Astrocyte of the cerebellum (primary cell): ENCODE measurements around the gene RCC2.
"Not testable (repeated sequence)": the region's sequence is repeated elsewhere in the genome, so short reads cannot be mapped to it uniquely, and the experiment has no call there.

Experiments
- DNase-seq: peaks from one replicate; pipeline ENCODE4 v3.0.0-alpha.2; 2011; ENCODE audit warnings: low read depth
- H3K4me3 ChIP-seq: 2 replicates; pipeline ENCODE4 v1.5.1; 2011; ENCODE audit warnings: mild to moderate bottlenecking, low read depth, low read length, moderate library complexity
- in situ Hi-C: cut with HindIII; loops from 2 replicates; pipeline ENCODE4 v1.10.0; 2017; ENCODE audit warnings: low sequenced_read_pairs
- TF ChIP-seq, protein P1 (sequence below): IDR thresholded peaks from 2 replicates; pipeline ENCODE4 v1.5.1; 2012; ENCODE audit warnings: low read length, low read depth, moderate library complexity, mild to moderate bottlenecking; ENCODE audit errors: missing control alignments

RCC2 gene

DNA sequence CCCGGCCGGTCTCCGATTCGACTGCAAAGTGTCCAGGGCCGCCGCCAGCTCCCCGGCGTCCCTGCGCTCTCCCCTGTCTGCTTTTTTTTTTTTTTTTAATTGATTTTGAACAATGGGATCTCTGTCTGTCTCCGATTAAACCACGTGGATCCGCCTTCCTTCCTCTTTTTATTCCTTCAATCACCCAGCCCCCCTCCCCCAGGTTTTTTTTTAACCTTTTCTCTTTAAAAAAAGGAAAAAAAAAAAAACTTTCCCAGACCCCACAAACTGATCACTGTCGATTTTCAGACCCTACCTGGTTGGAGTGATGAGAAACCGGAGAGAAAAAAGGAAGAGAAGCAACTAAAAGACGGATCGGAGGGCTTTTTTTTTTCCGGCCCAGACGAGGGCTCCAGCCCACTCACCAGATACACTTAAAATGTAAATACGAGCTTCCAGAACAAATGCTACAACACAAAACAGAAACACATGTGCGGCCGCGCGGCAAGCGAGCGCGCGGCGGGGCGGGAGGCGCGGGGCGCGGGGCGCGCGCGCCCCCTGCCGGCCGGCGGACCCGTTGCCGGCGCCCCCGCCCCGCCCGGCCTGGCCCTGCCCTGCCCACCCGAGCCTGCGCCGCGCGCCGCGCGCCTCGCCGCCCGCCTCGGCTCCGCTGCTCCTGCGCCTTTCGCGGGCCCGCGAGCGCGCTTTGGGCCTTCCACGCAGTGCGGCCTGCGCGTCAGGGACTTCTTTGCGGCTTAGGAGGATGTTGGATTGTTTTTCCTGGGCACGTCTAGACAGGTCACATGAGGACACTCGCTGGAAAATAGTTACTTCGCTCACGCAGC, at the start of gene RCC2:
Gene RCC2 (minus strand): TSS at position 428 of the 824 bp plus-strand sequence. CDS start 1,163 bp downstream, outside the sequence.
- peak within 1 kb of the TSS; percentile 87 for H3K4me3 ChIP-seq
- in situ Hi-C loops: no loop called here
- DNase-seq: peak; percentile 33
- TF ChIP-seq, protein P1, sequence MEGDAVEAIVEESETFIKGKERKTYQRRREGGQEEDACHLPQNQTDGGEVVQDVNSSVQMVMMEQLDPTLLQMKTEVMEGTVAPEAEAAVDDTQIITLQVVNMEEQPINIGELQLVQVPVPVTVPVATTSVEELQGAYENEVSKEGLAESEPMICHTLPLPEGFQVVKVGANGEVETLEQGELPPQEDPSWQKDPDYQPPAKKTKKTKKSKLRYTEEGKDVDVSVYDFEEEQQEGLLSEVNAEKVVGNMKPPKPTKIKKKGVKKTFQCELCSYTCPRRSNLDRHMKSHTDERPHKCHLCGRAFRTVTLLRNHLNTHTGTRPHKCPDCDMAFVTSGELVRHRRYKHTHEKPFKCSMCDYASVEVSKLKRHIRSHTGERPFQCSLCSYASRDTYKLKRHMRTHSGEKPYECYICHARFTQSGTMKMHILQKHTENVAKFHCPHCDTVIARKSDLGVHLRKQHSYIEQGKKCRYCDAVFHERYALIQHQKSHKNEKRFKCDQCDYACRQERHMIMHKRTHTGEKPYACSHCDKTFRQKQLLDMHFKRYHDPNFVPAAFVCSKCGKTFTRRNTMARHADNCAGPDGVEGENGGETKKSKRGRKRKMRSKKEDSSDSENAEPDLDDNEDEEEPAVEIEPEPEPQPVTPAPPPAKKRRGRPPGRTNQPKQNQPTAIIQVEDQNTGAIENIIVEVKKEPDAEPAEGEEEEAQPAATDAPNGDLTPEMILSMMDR: no peak

DNA sequence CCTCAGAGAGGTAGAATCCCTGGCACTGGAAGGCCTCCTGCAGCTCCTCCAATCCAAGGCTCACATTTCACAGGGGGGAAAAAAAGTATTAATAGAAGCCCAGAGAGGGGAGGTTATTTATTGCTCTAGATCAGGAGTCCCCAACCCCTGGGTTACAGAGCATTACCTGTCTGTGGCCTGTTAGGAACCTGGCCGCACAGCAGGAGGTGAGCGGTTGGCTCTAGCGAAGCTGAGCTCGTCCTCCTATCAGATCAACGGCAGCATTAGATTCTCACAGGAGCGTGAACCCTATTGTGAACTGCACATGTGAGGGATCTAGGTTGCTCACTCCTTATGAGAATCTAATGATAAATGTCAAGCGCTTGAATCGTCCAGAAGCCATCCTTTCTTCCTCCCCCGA, 46.8 kb upstream of the RCC2 start:
- TF ChIP-seq, protein P1: no peak
- no peak for DNase-seq
- in situ Hi-C loops: no loop called here
- H3K4me3 ChIP-seq: no peak overlapping the region

DNA sequence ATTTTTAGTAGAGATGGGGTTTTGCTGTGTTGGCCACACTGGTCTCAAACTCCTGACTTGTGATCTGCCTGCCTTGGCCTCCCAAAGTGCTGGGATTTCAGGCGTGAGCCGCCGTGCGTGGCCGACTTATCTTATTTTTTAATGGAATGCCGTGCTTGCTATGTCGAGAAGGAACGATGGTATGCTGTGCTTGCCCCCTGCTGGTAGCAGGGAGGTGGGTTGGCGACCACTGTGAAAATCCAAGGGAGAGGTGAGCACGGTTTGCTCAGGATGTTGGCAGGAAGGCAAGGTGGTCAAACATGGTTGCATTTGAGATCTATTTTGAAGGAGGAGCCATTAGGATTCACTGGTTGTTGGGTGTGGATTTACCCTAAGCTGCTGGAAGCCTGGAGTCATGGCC, 45.8 kb upstream of the RCC2 start:
- TF ChIP-seq, protein P1: peak; percentile 16
- H3K4me3 ChIP-seq: no peak overlapping the region
- DNase-seq: no peak
- in situ Hi-C loops: no loop called here

DNA sequence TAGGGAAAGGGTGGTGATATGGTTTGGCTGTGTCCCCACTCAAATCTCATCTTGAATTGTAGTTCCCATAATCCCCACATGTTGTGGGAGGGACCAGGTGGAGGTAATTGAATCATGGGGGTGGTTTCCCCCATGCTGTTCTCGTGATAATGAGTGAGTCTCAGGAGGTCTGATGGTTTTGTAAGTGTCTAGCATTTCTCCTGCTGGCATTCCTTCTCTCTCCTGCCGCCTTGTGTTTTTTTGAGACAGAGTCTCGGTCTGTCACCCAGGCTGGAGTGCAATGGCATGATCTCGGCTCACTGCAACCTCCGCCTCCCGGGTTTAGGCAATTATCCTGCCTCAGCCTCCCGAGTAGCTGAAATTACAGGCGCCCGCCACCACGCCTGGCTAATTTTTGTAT, 42.5 kb upstream of the RCC2 start:
- H3K4me3 ChIP-seq, DNase-seq, in situ Hi-C loops: not testable (repeated sequence)

DNA sequence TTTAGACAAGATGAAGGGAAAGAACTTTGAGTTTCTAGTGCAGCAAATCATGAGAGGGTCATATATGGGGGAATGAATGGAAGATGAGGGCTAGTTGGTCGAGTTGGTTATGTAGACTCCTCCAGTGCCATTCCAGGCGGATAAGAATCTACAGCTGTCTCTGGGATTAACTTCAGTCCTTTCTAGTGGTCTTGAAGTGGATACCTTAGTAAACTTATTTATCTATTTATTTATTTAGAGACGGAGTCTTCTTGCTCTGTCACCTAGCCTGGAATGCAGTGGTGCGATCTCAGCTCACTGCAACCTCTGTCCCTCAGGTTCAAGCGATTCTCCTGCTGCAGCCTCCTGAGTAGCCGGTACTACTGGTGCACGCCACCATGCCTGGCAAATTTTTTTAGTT, 41.4 kb upstream of the RCC2 start:
- TF ChIP-seq, protein P1: no peak
- H3K4me3 ChIP-seq: no peak overlapping the region
- in situ Hi-C loops: no loop called here
- DNase-seq: no peak

DNA sequence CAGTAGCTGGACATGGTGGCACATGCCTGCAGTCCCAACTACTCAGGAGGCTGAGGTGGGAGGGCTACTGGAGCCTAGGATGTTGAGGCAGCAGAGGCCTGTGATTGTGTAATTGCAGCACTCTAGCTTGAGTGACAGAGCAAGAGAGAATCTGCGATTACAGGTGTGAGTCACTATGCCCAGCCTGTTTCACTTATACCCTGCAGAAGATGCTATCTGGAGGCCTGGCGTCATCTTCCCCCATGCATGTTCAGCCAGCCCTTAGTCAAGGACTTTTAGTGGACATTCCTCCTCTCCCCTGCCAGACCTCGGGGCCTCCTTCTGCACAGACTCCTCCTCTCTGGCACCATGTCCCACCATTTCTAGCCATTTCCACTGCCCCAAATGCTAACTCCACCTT, 36.3 kb upstream of the RCC2 start:
- no peak for DNase-seq
- in situ Hi-C loops: no loop called here
- TF ChIP-seq, protein P1: no peak
- no peak overlapping the region for H3K4me3 ChIP-seq

DNA sequence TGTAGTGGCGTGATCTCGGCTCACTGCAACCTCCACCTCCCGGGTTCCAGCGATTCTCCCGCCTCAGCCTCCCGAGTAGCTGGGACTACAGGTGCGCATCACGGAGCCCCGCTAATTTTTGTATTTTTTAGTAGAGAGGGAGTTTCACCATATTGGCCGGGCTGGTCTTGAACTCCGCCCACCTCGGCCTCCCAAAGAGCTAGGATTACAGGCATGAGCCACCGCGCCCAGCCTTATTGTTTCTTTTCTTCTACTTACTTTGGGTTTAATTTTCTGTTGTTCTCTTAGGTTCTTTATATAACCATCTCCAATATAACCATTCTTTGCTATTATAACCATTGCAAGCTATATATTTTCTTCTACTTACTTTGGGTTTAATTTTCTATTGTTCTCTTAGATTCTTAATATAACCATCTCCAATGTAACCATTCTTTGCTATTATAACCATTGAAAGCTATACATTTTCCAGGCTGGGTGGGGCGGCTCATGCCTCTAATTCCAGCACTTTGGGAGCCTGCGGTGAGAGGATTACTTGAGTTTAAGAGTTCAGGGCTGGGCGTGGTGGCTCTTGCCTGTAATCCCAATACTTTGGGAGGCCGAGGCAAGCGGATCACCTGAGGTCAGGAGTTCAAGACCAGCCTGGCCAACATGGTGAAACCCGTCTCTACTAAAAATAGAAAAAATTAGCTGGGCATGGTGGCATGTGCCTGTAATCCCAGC, 35.5 kb upstream of the RCC2 start:
- in situ Hi-C loops, DNase-seq, H3K4me3 ChIP-seq: not testable (repeated sequence)
